ENCODE results near the gene LGI2.

DNA sequence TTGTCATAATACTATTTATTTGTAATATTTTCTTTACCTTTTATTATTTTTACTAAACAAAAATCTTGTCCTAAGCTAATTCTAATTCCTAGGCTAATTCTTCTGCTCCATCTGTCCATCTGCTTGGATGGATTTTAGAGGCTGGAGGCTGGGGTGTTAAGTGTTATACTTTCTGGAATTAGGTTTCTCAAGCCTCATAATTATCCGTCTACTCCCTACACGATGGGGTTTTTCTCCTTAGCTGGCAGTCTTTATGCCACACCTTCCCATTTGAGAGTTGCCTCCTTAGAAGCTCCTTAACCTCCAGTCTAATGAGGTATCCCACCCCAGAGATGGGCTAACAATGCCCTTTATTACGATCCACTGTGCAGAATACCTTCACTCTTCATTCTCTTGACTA, 37.6 kb upstream of the LGI2 start:
- TF ChIP-seq POLR2AphosphoS5 (IDR thresholded peaks at IDR 0.05) (no peak), POLR2A (IDR thresholded peaks at IDR 0.05) (no peak), CTCF (IDR thresholded peaks at IDR 0.05) (no peak)

All from prostate gland (tissue), 2 donors.